ENCODE data around the gene ARHGAP21. TPM values are rescaled to one million over a fixed set of nuclear protein-coding genes. Genes with fewer than 3 reads are reported as not detected.

Gene ARHGAP21
- total and polyA plus RNA-seq, 2 experiments from 2014 or later: 28.7 to 176 TPM

DNA sequence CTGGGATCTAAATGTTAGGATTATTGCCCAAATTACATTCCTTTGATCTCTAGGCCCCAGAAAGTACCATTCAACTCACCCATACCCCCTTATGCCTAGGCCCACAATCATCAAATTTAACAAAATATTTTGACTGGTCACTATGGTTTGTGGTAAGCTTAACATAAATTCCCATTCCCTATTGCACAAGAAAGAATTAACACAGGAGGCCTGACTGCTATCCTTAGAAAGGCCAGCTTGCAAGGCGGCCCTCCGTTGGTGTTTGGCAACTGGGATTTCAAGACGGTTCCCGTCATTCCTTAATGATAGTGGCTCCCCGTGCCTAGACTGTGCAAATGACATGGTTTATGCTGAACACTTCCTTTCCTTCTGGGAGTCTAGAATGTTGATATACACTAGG is 29.6 kb downstream of the ARHGAP21 start:
- DNase-seq: peak; percentile 19
- peaks cover 100% of the 10 kb centered on the region for H3K79me2 ChIP-seq (ENCODE audit: insufficient read depth)
- no peaks in the 10 kb centered on the region for H3K36me3 ChIP-seq (ENCODE audit: low read depth)
- no peak for TF ChIP-seq EZH2 (IDR thresholded peaks at IDR 0.05; ENCODE audit: insufficient read depth, poor library complexity, severe bottlenecking)
- no peak for TF ChIP-seq EZH2phosphoT487 (IDR thresholded peaks at IDR 0.05; ENCODE audit: insufficient read depth, low read depth)
- H3K4me1 ChIP-seq (ENCODE audit: insufficient read depth): peaks cover 13% of the 10 kb centered on the region; the same call in 1 of the 2 replicates
- in situ Hi-C loops (cut with MboI): no loop called here
- no peak overlapping the region for H3K27ac ChIP-seq
- no peaks in the 10 kb centered on the region for H3F3A ChIP-seq (ENCODE audit: insufficient read depth)
- H3K9ac ChIP-seq: no peak overlapping the region
- 96 to 99% methylated on average over 5 of the region's 5 CpGs for WGBS, 2 experiments (ENCODE audit: low coverage in 1 of 2, low lambda C conversion rate in 2 of 2, missing lambda C conversion rate in 2 of 2)
- H3K9me2 ChIP-seq (ENCODE audit: insufficient read depth): no peaks in the 10 kb centered on the region
- H3K27me3 ChIP-seq (replicated peaks; ENCODE audit: insufficient read depth): no peaks in the 10 kb centered on the region
- no peaks in the 10 kb centered on the region for H3K9me3 ChIP-seq (ENCODE audit: low read depth)
- peaks cover 17% of the 10 kb centered on the region for H4K20me1 ChIP-seq (ENCODE audit: insufficient read depth)
- H3K4me3 ChIP-seq: no peak overlapping the region
- H2AFZ ChIP-seq: no peak overlapping the region
- no peak overlapping the region for H3K4me2 ChIP-seq (ENCODE audit: unreplicated experiment)

DNA sequence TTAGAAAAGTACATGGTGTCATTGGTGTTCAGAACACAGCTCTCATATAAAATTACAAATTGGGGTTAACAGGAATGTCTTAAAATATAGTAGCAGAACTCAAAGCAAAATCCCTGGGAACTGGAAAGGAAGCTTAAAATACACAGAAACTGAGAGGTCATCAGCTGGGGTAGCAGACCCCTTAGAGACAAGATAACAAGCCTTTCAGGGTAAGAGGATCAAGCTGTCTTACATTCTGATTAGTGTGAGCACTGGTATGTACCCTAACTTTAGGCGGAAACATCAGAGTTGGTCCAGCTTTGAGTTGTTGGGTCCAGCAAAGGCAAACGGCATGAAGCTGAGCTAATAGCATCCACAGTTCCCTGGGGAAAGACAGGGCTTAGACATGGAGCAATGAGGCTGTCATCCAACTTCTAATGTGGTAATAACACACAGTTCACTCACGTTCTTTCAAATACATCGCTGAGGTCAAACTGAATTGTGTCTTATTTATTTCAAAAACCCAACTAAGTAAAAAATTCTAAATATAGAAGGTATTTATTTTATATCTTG is 32.6 kb downstream of the ARHGAP21 start:
- H3K4me3 ChIP-seq: no peak overlapping the region
- TF ChIP-seq EZH2 (IDR thresholded peaks at IDR 0.05; ENCODE audit: insufficient read depth, poor library complexity, severe bottlenecking) (no peak), EZH2phosphoT487 (IDR thresholded peaks at IDR 0.05; ENCODE audit: insufficient read depth, low read depth) (no peak)
- H3K36me3 ChIP-seq (ENCODE audit: low read depth): no peaks in the 10 kb centered on the region
- peaks cover 11% of the 10 kb centered on the region; the same call in 1 of the 2 replicates for H3F3A ChIP-seq (ENCODE audit: insufficient read depth)
- H3K9me2 ChIP-seq (ENCODE audit: insufficient read depth): no peaks in the 10 kb centered on the region
- 19 to 27% methylated on average over 4 of the region's 4 CpGs for WGBS, 2 experiments (ENCODE audit: low coverage in 1 of 2, low lambda C conversion rate in 2 of 2, missing lambda C conversion rate in 2 of 2)
- H3K79me2 ChIP-seq (ENCODE audit: insufficient read depth): peaks cover 100% of the 10 kb centered on the region
- H2AFZ ChIP-seq: no peak overlapping the region
- no peak overlapping the region for H3K4me2 ChIP-seq (ENCODE audit: unreplicated experiment)
- H3K9ac ChIP-seq: no peak overlapping the region
- no peaks in the 10 kb centered on the region for H3K27me3 ChIP-seq (replicated peaks; ENCODE audit: insufficient read depth)
- H3K4me1 ChIP-seq (ENCODE audit: insufficient read depth): peaks cover 6% of the 10 kb centered on the region
- H3K27ac ChIP-seq: peak overlapping the region; percentile 38
- in situ Hi-C loops (cut with MboI): no loop called here
- H3K9me3 ChIP-seq (ENCODE audit: low read depth): no peaks in the 10 kb centered on the region
- peak; percentile 91 for DNase-seq
- peaks cover 17% of the 10 kb centered on the region; the same call in 1 of the 2 replicates for H4K20me1 ChIP-seq (ENCODE audit: insufficient read depth)

DNA sequence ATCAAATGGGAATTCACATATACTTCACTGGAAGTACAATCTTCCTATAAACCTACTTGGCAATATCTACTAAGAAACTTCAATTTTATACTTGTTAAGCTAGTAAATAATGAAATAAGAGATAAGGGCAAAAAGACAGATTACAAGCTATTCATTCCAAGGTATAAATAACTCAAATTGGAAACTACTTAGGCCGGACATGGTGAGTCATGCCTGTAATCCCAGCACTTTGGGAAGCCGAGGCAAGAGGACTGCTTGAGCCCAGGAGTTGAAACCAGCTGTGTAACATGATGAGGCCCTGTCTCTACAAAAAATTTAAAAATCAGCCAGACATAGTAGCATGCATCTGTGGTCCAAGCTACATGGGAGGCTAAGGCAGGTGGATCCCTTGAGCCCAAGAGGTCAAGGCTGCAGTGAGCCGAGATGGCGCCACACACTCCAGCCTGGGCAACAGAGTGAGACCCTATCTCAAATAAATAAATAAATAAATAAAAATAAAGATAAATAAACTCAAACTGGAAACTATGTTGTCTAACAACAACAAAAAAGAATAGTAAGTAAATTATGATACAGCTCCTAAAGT is 37.6 kb downstream of the ARHGAP21 start:
- no peak overlapping the region for H2AFZ ChIP-seq
- H3K27me3 ChIP-seq (replicated peaks; ENCODE audit: insufficient read depth): no peaks in the 10 kb centered on the region
- no peak overlapping the region for H3K4me3 ChIP-seq
- H3K9me2 ChIP-seq (ENCODE audit: insufficient read depth): no peaks in the 10 kb centered on the region
- H3K4me1 ChIP-seq (ENCODE audit: insufficient read depth): peaks cover 18% of the 10 kb centered on the region
- TF ChIP-seq EZH2phosphoT487 (IDR thresholded peaks at IDR 0.05; ENCODE audit: insufficient read depth, low read depth) (no peak), EZH2 (IDR thresholded peaks at IDR 0.05; ENCODE audit: insufficient read depth, poor library complexity, severe bottlenecking) (no peak)
- H3F3A ChIP-seq (ENCODE audit: insufficient read depth): peaks cover 28% of the 10 kb centered on the region; the same call in 1 of the 2 replicates
- DNase-seq: peak; percentile 57
- H3K79me2 ChIP-seq (ENCODE audit: insufficient read depth): peaks cover 100% of the 10 kb centered on the region
- no peaks in the 10 kb centered on the region for H3K9me3 ChIP-seq (ENCODE audit: low read depth)
- peak overlapping the region; percentile 9 for H3K4me2 ChIP-seq (ENCODE audit: unreplicated experiment)
- no peak overlapping the region; the same call in 1 of the 2 replicates for H3K27ac ChIP-seq
- 0 out of 2 replicates have a peak, but pooled peaks cover 5% of the 10 kb centered on the region for H3K36me3 ChIP-seq (ENCODE audit: low read depth)
- WGBS, 2 experiments (ENCODE audit: low coverage in 1 of 2, low lambda C conversion rate in 2 of 2, missing lambda C conversion rate in 2 of 2): 50 to 52% methylated on average over 4 of the region's 4 CpGs
- in situ Hi-C loops (cut with MboI): no loop called here
- peaks cover 22% of the 10 kb centered on the region; the same call in 1 of the 2 replicates for H4K20me1 ChIP-seq (ENCODE audit: insufficient read depth)
- H3K9ac ChIP-seq: no peak overlapping the region

DNA sequence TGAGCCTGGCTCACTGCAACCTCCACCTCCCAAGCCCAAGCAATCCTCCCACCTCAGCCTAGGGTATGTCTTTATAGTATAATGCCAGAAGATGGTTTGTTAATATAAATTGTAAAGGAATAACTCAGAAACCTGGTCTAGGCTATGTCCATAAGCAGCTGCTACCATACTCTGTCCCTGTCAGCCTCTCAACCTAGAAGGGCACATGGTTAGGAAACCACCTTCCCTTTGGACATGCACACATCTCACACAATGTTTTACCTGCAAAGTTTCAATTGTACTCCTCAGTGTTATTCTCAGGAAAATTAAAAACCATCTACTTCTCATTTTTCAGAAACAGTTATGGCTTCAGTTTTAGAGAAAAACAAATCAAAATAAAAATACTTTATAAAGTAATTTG is 40.1 kb downstream of the ARHGAP21 start:
- Histone ChIP-seq H3K9me2 (ENCODE audit: insufficient read depth) (no peaks in the 10 kb centered on the region), H3K9me3 (ENCODE audit: low read depth) (no peaks in the 10 kb centered on the region), H3K27me3 (replicated peaks; ENCODE audit: insufficient read depth) (no peaks in the 10 kb centered on the region), H4K20me1 (ENCODE audit: insufficient read depth) (peaks cover 32% of the 10 kb centered on the region; the same call in 1 of the 2 replicates), H2AFZ (no peak overlapping the region), H3K79me2 (ENCODE audit: insufficient read depth) (peaks cover 100% of the 10 kb centered on the region), H3K36me3 (ENCODE audit: low read depth) (0 out of 2 replicates have a peak, but pooled peaks cover 5% of the 10 kb centered on the region), H3K4me3 (no peak overlapping the region), H3K4me2 (ENCODE audit: unreplicated experiment) (no peak overlapping the region), H3K27ac (no peak overlapping the region), H3K9ac (no peak overlapping the region), H3K4me1 (ENCODE audit: insufficient read depth) (peaks cover 23% of the 10 kb centered on the region), H3F3A (ENCODE audit: insufficient read depth) (peaks cover 32% of the 10 kb centered on the region; the same call in 1 of the 2 replicates)
- DNase-seq: no peak
- in situ Hi-C loops (cut with MboI): no loop called here
- TF ChIP-seq EZH2 (IDR thresholded peaks at IDR 0.05; ENCODE audit: insufficient read depth, poor library complexity, severe bottlenecking): no peak
- no peak for TF ChIP-seq EZH2phosphoT487 (IDR thresholded peaks at IDR 0.05; ENCODE audit: insufficient read depth, low read depth)

All from GM23248 (cell line).